ENCODE measurements around the gene CAMTA1.

Gene CAMTA1

DNA sequence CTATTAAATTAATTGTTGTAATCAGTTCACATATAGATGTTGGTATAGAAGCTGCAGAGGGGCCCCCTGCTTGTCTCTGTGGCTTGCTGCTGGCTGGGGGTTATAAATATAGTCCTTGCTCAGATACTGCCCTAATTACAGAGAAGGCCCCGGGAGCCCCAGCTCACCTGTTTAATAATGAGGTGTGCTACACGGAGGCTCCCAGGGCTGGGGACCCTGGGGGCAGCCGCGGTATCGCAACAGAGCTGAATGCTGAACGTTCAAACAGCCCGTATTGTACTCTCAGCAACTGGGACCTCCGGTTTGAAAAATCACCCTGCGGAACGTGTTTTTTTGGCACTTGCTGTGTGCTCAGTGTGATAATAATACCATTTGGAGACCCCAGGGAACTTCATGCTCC lies 309.3 kb downstream of the CAMTA1 start:
- FAIRE-seq, result no peak

DNA sequence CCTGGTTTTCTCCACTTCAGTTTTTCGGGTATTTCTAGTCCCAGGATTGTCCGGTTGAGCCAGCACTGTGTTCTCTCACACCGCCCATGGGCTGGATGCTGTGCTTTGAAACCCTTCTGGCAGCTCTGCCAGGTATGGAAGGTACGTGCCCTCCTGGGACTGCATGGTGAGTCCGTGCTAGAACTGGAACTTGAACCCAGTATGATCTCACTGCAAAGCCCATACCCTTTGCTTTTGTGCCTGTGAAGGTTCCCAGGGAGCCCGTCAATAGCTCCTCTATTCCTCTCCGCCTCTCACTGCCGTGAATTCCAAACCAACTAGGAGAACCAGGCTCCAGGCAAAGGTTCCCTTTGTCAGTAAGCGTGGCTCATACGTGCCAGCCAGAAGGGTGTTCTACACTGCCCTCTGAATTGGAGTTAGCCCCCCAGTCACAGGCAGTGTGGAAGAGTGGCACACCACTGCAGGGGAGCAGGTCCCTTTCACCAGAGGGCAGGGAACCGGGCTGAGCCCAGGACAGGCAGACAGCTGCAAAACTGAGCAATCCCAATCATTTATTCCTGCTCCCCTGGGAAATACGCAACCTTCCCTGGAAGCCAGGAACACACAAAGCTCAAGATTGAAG lies 310.2 kb downstream of the CAMTA1 start:
- FAIRE-seq, result no peak

DNA sequence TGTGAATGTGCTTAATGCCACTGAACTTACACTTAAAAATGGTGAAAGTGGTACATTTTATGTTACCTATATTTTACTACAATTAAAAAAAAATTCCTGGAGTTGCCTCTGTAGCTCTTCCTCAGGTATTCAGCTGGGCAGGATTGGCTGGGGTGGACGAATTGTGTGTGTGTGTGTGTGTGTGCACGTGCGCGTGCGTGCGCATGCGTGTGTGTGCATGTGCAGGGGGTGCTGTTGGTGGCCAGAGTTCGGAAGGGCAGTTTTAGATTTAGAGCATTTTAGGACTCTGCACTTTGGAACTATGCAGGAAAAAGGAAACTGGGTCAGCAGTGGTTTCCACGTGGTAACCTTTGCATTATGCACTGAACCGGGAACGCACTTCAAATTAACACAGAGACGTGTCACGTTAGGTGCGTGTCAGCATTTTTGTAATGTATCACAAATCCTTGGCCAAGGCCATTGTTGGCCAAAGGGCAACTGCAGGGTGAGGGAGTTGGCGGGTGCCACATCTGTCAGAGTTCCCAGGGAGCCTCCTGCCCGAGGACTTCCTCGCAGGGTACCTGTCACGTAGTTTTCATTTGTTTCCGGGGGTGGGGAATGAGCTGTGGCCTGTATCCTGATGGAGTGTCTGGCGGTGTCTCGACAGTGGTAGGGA lies 312.8 kb downstream of the CAMTA1 start:
- FAIRE-seq, result no peak

DNA sequence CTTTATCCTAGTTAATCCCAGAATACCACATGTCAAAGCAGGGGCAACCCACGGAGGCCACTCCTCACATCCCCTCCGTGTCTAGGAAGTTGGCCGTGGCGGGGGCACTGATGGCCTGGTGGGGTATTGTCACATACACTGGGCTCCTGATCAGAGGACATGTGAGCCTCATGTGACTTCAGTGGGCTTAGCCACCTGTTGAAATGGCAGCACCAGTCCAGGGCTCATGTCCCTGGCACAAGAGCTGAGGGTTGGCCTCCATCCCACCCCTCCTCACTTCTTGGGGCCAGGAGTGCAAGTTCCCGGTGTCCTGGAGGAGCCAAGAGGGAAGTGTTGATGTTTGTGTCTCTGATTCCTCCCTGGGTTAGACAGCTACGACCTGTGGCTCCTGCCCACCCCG lies 313.4 kb downstream of the CAMTA1 start:
- FAIRE-seq, result no peak

DNA sequence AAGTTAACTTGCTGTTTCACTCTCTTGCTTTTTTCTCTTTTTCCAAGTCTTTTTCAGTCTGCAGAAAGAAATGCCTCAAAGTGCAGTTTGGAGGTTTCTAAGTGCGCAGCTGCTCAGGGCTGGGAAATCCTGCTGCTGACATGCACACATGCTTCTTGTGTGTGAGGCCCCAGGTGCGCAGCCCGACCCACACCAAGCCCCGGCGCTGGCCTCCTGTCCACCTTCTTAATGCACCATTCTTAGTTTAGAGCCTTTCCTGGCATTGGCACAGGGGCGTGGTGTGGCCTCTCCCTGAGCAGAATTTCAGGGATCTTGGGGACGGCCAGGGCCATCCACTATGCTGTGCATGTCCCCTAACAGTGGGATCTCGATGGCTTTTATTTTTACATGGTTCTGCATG lies 315.2 kb downstream of the CAMTA1 start:
- FAIRE-seq, result no peak

DNA sequence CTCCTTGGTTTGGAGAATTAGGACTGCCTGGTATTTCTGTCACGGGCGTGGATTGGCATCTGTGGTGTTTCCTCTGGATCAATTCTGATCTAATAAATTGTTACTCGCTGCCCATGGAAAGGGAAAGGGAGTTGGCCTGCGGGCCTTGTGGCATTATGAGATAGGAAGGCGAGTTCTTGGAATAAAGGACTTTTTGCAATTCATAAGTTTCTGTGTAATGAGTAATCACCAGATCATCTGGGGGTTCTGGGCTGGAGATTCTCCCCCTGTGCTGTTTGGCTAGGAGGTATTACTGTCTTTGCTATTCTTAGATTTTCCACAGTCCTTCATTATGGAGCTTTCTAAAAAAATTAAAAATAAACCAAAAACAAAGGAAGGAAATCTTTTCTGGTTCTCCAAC lies 315.9 kb downstream of the CAMTA1 start:
- FAIRE-seq, result no peak

DNA sequence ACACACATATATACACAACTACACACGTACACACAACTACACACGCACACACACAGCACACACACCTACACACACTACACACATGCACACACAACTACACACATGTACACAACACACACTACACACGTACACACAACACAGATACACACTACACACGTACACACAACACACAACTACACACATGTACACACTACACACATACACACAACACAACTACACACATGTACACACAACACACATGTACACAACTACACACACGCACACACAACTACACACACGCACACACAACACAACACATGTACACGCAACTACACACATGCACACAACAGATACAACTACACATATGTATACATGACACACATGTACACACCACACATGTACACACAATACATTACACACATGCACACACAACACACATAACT lies 318.1 kb downstream of the CAMTA1 start:
- FAIRE-seq, result no peak

DNA sequence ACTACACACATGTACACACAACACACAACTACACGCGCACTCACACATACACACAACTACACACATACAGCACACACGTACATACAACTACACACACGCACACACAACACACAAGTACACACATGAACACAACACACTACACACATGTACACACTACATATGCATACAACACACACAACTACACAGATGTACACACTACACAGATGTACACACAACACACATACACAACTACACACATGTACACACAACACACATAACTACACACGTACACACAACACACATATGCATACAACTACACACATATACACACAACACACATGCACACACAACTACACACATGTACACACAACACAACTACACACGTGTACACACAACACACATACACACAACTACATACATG lies 318.6 kb downstream of the CAMTA1 start:
- no peak for FAIRE-seq

DNA sequence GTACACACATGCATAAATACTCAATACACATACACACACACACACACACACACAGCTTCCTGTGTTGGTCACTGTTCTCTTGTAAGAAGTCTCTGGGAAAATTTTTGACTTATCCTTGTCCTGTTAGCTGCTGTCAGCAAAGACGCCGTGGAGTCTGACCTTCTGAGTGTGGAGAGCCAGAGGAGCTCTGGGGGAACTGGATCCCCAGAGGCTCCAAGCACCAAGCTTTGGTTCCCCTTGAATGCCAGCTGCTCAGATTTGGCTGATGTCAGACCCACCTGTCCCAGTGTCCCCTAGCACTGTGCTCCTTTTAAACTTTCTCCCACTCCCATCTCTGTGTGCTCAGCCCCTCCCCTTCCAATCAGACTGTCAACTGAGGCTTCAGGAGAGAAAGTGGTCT lies 319.1 kb downstream of the CAMTA1 start:
- FAIRE-seq, result no peak

DNA sequence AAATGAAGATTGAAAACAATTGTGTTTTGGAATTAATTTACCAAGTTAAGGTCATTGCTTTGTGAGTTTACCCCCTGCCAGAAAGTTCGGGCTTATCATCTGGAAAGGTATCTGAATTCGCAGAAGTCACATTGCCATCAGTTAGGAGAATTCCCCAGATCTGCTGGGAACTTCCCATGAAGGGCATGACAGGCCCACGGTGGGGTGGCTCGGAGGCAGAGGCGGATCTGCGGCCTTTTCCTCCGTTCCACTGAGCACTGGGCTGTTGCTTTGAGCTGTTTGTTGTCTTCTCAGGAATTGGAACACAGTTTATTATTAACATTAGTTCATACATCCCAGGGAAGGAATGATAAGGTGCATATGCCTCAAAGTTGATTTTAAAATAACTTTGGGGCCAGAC lies 320.0 kb downstream of the CAMTA1 start:
- no peak for FAIRE-seq

DNA sequence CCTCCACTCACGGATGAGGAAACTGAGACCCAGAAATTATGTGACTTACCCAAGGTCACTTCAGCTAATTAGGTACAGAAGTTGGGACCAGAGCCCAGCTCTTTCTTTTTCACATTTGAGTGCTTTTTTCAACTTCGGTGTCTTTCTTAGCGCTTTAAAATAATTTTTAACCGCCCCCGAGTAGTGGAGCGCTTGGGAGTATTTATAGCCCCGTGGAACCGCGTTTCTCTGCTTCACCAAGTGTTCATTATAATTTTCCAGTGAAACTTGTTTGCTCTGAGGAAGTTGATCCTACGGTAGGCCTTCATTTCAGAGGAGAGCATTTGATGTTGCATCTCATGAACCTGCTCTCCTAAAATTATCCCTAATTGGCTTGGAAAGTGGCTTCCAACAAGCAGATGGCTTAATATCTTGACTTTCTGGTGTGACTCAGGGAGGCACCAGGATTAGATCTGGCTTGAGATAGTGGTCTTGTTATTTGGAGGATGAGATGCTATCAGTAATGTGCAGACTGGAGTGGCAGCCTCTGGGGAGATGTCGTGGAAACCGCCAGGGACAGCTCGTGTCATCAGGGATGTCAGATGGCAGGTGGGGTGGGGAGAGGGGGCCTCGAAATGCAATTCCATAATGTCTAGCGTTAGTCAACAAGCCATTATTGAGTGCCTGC lies 321.3 kb downstream of the CAMTA1 start:
- FAIRE-seq, result no peak

DNA sequence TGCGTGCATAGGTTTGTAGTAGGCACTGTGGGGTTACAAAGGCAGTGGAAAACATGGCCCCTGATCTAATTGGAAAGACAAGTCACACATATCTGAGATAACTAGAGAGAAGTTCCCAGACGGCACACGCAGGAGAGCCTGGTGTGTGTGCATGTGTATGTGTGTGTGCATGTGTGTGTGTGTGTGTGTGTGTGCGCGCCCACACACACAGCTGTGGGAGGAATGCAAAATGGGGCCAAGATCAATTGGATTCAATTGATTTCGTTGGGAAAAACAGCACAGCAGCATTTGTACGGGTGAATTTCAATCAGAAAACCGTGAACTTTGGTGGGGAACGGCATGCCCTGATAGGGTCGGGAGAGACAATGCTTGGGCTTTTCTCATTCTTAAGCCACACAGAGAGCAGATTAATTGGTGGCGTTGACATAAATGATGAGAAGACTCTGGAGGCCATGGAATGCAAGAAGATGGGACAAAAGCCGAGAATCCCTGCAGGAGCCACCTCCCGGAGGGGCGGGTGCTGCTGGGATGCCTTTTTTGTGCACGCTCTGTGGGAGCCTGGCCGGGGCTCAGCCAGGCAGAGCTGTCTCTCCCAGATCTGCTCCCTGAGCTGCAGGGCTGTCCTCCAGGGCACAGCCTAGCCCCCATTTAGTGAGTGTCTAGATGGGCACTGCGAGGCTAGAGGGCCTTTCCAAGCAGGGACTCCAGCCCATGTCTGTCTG lies 322.0 kb downstream of the CAMTA1 start:
- no peak for FAIRE-seq

DNA sequence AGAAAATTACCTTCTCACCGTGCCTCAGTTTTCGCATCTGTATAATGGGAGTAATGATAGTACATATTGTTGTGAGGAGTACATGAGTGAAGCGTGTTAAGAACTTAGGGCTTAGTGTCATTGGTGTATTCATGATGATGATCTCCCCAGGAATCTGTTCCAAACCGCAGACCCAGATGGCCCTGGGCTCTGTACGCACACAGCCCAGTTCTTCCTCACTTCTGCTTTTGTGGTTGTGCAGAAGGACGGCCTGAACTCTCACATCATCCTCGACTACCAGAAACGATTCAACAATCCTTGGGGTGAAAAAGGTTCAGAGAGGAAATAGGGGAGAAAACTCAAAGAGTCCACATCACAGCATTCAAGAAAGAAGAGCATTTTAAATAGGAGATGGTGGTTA lies 323.0 kb downstream of the CAMTA1 start:
- FAIRE-seq, result no peak

DNA sequence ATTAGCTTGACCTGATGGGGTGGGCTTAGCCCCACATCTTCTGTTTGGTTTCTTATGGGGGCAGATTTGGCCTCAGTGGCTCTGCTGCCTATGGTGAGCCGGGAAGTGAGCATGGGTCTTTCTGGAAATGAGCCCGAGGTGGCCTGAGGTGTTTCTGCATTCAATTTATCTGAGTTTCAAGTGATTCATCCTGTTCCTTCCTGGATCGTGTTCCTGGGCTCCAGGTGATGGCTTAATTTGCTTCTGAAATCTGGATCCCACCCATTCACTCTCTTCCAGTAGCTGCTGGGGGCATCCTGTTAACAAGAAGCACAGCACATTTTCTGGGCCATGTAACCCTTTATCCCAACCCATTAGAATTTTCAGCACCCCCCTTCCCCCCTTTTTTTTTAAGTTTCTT lies 324.6 kb downstream of the CAMTA1 start:
- FAIRE-seq, result no peak

DNA sequence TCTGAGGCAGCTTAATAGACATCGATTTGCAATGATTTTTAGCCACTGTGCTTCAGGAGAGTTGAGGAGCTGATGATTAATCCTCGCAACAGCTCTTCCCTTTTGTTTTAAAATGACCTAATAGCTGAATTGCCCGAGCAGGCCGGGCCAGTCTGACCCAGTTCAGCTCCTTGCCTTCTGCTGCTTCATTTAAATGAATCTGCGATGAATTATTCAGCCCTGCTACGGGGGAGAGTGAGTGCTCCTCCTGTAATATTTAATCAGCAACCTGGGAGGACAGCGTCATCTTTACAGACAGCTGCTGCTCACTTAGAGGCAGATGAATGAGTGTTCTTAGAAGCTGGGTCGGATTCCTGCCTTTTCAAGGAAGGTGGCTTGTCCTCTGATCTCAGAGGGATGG lies 325.1 kb downstream of the CAMTA1 start:
- FAIRE-seq, result no peak

DNA sequence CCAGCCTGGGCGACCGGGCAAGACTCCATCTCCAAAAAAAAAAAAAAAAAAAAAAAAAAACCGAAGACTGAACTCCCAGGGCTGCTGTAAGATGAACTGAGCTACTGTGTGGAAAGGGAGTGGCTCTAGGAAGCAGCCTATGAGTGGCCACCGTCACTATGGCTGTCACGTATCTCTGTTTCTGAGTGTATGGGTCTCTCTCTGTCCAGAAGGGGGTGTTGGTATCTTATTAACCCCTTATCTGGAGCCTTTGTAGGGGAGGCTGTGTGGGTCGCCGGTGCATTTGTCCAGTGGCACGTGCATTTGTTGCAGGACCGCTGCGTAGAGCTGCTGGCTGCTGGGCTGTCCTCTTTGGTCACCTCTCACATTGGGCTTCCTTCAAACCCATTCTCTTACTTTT lies 326.6 kb downstream of the CAMTA1 start:
- no peak for FAIRE-seq

DNA sequence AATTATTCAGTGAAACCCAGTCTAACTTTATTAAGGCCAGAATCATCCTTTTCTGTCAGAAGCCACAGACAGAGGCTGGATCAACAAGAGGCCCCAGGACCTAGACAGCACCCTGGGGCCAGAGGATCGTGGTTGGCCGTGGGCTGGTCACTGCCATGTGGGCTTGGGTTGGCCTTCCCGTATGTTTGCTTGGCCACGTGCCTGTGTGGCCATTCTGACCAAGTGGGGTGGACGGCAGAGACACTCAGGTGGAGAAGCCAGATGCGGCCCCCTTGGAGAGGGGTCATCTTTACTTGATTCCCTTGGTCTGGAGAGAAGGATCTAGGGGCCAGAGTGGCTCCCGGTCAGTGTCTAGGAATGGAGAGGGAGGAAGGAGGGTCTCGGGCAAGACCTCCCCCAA lies 327.9 kb downstream of the CAMTA1 start:
- FAIRE-seq, result no peak

DNA sequence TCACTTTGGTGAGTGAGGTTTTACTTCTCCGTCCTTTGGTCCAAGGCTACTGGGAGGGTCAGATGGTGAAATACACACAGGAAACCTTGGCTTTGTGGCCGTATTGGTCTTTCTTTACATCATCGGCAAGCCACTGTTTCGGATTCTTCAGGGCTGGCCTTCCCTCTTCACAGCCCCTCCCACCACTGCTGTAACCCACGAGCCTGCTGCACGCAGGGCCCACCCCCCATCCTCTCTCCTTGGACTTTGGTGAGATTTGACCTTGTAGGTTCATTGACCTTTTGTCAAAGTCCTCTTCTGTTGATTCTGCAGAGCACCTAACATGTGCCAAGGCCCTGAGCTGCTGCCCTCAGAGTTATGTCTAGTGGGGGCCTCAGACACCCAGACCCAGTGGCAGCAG lies 328.6 kb downstream of the CAMTA1 start:
- no peak for FAIRE-seq

DNA sequence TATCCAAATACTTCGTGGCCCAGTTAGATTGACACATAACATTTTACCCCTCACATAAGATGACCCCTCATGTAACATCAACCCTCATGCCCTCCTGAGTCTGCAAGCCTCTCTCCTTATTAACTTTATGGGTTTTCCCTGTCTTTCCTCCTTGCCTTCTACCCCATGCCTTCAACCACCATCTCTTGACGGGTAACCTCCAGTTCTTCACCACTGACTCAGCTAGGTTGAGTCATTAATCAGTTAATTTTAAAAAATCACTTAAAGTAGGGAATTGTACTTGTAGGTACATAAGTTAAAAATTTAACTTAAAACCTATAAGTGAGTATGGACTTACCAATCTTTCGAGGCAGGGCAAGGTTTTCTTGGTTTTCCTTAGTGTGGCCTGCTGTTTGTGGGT lies 330.7 kb downstream of the CAMTA1 start:
- FAIRE-seq, result no peak

DNA sequence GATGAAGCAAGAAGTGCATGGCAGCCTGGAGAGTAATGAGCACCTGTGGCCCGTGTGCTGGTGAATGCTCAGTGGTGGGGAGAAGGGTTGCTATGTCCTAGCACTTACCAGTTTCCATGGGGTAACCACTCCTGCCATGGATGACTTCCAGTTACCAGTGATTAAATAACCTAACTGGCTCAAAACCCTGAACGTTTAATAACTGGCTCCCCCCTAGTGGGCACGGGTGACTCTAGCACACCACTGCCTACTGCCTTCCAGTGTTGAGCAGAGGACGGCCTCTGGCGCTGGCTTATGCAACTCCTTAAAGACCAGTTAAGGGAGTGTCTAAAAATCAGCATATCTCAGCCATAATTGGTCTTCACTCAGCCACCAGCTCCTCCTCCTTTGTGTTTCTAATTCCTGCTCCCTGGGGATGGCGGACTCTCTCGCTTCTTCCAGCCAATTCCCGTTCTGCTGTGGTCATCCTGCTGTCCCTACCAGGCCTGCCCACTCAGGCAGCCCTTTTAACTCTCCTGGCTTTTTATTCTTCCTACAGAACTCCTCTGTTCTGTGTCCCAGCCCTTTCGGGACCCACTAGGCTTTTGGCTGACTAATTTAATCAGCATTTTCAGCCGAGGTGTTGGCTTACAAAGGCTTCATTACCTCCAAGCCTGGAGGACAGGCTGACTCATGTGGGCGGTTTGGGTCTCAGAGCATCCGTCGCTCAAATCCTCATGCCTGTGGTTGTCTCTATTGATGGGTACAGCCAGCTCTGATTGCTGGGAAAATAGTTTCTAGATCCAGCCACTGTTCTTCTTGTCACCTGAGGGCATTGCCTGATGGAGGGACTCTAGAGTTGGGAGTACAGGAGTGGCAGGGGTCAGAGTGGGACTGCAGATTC lies 332.4 kb downstream of the CAMTA1 start:
- FAIRE-seq, result no peak

DNA sequence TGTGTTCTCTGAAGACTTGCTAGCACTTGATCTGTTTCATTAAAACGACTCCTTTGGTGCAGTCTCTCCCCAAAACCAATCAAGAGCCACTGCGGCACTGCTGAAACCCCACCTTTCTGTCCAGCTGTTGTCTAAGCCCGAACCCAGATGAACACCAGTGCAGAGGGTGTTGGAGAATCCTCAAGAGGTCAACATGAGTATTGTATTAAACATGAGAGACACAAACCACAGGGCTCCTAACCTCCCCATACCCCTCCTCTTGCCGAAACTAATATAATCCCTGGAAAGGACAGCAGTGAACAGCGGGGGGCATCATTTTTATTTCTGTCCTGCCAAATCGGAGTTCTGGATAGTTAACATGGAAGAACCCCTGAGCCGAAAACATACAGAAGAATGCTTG lies 333.9 kb downstream of the CAMTA1 start:
- no peak for FAIRE-seq

DNA sequence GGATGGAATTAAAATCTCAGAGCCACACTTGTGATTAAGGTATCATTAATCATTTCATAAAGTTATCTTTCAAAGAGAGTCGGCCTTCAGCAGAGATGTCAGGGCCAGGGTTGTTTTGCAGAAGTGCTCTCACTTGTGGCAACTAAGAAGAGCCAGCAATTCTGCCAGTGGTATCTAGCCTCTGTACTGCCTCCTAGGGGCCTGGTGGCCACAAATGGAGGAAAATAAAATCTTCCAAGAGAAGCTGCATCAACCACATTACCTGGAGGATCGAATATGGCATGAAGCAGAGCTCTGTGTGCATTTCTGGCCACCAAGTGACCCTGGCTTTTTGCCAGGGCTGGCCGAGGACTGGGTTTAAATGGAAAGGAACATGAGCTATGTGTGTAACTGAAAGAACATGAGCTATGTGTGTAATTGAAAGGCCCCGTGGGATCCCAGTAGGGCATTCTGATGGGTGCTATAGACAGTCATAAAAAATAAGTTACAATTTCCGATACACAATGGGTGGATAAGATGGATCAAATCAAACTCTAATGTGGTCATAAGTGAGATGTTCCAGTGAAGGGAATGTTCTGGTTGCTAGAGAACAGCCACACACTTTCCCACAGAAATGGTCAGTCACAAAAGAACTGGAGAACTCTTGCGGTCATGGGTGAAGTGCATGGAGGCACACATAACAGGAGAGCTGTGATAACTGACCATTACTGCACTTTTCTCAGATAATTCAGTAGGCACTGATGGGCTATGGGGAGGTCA lies 335.8 kb downstream of the CAMTA1 start:
- FAIRE-seq, result no peak

Measured in endometrium (tissue), 2 donors.